HuH-7 (cell line): ENCODE data around the gene ROCK2.
"Not testable (repeated sequence)": the region's sequence is repeated elsewhere in the genome, so short reads cannot be mapped to it uniquely, and the experiment has no call there.

Source experiments
- DNase-seq: peaks from one replicate; pipeline ENCODE4 v3.0.0; 2011; ENCODE audit warnings: low spot score

The ROCK2 gene

GRCh38 chr2:11340717-11341116 lies 3.7 kb downstream of the ROCK2 start:
- DNase-seq: no peak

GRCh38 chr2:11339508-11340083 lies 4.8 kb downstream of the ROCK2 start:
- no peak for DNase-seq

GRCh38 chr2:11338580-11338979 lies 5.9 kb downstream of the ROCK2 start:
- no peak for DNase-seq

- DNase-seq: no peak
These were observed 6.5 kb downstream of the ROCK2 start for GRCh38 chr2:11337909-11338308.

GRCh38 chr2:11336189-11336588 lies 8.2 kb downstream of the ROCK2 start:
- no peak for DNase-seq

- DNase-seq: no peak
These were observed 10.8 kb downstream of the ROCK2 start for GRCh38 chr2:11333427-11334183.

- DNase-seq: no peak
These were observed 11.8 kb downstream of the ROCK2 start for GRCh38 chr2:11332596-11332995.

- DNase-seq: no peak
These were observed 13.8 kb downstream of the ROCK2 start for GRCh38 chr2:11330457-11331142.

- no peak for DNase-seq
These were observed 14.7 kb downstream of the ROCK2 start for GRCh38 chr2:11329776-11330175.

GRCh38 chr2:11328522-11328921 lies 15.9 kb downstream of the ROCK2 start:
- DNase-seq: not testable (repeated sequence)

- no peak for DNase-seq
These were observed 16.6 kb downstream of the ROCK2 start for GRCh38 chr2:11327871-11328270.

GRCh38 chr2:11326677-11327211 lies 17.7 kb downstream of the ROCK2 start:
- no peak for DNase-seq

GRCh38 chr2:11325961-11326676 lies 18.3 kb downstream of the ROCK2 start:
- no peak for DNase-seq

GRCh38 chr2:11321847-11322246 lies 22.6 kb downstream of the ROCK2 start:
- DNase-seq: no peak

GRCh38 chr2:11320698-11321492 lies 23.5 kb downstream of the ROCK2 start:
- DNase-seq: no peak

GRCh38 chr2:11319939-11320338 lies 24.5 kb downstream of the ROCK2 start:
- no peak for DNase-seq

GRCh38 chr2:11315074-11315705 lies 29.2 kb downstream of the ROCK2 start:
- no peak for DNase-seq

GRCh38 chr2:11314487-11314886 lies 29.9 kb downstream of the ROCK2 start:
- no peak for DNase-seq

GRCh38 chr2:11312770-11313471 lies 31.5 kb downstream of the ROCK2 start:
- no peak for DNase-seq

- no peak for DNase-seq
These were observed 32.9 kb downstream of the ROCK2 start for GRCh38 chr2:11311543-11311942.
